ENCODE measurements around the gene ATP6V0A4.
"Not testable (repeated sequence)": the region's sequence is repeated elsewhere in the genome, so short reads cannot be mapped to it uniquely, and the experiment has no call there.

Gene ATP6V0A4

DNA sequence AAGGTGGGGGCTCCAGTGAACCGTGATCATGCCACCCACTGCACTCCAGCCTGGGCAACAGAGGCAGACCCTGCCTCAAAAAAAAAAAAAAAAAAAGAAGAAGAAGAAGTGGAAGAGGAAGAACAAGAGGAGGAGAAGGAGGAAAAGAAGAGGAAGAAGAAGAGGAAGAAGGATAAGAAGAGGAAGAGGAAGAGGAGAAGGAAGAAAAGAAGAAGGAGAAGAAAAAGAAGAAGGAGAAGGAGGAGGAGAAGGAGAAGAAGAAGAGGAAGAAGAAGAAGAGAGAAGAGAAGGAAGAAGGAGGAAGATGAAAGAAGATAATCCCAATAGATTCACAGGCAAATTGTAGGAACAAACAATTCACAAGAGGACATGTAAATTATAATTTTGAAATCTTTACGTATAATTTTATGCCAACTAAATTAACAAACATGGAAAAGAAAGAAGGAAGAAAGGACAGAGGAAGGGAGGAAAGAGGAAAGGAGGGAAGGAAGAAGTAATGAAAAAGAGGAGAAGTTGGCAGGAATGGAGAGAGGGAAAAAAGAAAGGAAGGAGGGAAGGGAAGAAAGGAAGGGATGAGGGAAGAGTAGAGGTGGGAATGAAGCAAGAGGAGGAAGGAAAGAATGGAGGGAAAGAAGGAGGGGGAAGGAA lies 100.3 kb downstream of the ATP6V0A4 start:
- DNase-seq, result no peak

DNA sequence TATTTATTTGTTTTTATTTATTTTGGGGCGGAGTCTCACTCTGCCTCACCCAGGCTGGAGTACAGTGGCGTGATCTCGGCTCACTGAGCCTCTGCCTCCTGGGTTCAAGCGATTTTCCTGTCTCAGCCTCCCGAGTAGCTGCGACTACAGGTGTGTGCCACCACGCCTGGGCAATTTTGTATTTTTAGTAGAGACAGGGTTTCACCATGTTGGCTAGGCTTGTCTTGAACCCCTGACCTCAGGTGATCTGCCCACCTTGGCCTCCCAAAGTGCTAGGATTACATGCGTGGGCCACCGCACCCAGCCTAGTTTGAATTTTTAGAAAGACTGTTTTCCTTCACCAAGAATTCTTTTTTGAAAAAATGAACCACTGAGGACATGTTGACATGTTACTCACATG lies 102.2 kb downstream of the ATP6V0A4 start:
- not testable (repeated sequence) for DNase-seq

DNA sequence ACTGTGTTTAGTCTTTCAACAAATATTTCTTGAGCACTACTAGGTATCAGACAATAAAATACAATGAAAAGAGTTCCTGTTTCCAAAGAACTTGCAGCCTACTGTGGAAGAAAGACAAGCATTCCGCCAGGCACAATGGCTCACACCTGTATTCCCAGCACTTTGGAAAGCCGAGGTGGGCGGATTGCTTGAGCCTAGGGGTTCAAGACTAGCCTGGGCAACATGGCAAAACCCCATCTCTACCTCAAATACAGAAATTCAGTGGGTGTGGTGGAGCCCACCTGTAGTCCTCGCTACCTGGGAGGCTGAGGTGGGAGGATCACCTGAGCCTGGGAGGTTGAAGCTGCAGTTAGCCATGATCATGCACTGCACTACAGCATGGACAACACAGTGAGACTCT lies 102.9 kb downstream of the ATP6V0A4 start:
- DNase-seq, result no peak

DNA sequence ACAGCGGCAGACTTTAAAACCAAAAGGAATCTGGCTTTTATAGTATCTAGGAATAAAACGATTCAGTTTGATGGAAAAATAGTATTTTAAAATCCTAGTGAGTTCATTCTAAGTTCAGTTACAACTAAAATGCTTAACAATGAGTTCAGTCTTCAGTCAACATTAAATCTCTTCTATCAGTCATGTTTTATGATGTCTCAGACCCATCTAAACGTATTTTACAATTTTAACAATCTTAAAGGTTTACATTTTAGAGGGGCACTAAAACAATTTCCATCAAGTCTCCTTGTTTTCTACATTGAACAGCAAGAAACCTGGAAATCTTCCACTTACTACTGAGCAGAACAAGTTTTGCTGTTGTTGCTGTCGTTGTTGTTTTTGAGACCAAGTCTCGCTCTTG lies 106.8 kb downstream of the ATP6V0A4 start:
- no peak for DNase-seq

DNA sequence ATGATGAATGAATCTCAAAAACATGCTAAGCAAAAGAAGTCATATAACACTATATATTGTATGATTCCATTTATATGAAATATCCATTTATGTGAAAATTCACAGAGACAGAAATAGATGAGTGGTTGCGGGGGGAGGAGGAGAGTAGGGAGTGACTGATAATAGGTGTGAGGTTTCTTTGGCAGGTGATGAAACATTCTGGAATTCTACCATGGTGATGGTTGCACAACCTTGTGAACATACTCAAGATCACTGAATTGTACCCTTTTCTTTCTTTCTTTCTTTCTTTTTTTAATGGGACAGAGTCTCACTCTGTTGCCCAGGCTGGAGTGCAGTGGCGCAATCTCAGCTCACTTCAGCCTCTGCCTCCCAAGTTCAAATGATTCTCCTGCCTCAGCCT lies 107.5 kb downstream of the ATP6V0A4 start:
- no peak for DNase-seq

DNA sequence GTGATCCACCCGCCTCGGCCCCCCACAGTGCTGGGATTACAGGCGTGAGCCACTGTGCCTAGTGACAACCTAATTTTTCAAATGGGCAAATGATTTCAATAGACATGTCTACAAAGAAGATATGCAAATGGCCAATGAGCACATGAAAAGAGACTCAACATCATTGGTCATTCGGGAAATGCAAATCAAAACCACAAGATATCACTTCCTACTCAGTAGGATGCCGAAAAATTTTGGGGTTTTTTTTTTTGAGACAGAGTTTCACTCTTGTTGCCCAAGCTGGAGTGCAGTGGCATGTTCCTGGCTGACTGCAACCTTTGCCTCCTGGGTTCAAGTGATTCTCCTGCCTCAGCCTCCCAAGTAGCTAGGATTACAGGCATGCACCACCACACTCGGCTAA lies 110.0 kb downstream of the ATP6V0A4 start:
- DNase-seq, result not testable (repeated sequence)

DNA sequence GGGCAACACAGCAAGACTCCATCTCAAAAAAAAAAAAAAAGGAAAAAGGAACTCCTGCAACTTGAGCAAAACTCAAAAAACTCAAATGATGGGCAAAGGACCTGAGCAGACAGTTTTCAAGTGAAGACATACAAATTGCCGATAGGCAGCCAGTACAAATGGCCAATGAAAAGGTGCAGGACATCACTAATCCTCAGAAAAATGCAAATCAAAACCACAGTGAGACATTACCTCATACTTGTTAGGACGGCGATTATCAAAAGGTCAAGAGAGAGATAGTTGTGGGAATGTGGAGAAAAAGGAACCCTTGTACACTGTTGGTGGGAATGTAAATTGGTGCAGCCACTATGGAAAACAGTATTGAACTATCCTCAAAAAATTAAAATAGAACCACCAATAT lies 113.7 kb downstream of the ATP6V0A4 start:
- DNase-seq, result no peak

DNA sequence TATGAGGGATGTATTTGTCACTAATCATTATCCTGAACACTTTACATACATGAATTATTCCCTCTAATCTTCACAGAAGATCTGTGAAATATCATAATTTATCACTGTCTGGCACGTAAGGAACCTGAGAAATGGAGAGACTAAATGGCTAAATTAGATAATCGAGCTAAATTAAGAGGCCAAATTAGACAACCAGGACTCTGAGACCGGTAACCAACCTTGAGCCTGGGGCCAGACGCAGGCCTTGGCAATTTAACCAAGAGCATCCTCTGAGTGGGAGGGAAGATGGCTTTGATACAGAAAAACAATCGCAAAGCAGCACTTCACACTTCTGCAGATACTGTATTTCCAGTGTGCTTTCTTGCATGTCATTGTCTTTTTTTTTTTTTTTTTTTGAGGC lies 118.2 kb downstream of the ATP6V0A4 start:
- DNase-seq, result no peak

DNA sequence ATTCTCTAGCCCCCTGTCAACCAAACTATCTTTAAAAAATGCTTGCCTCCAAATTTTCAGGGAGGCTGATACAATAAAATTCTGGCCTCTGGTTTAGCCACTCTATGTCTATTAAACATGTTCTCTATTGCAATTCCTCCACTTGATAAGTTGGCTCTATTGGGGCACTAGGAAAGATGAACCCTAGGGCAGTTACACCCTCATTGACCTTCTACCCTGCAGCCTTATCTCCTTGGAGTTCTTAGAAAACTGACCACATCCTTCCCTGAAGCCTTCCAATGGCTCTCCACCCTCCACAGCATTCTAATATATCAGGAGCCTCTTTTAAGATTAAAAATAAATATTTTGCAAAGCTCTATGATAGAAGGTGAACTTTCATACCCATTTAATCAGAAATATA lies 127.4 kb downstream of the ATP6V0A4 start:
- DNase-seq, result no peak

DNA sequence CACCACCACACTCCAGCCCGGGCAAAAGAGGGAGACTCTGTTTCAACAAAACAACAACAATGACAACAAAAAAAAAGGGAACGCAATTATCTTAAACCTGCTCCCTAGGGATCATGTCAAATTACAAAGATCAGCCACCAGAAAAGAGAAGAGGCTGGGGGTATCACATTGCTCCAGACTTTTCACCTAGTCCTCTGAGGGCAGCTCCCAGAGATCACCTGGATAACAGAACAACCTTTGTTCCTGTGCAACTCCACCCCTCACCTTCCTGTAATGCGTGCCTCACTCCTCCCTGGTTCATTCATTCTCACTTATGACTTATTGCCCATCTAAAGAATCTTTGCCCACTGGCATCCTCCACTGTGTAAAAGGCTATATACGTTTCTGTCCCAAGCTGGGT lies 128.6 kb downstream of the ATP6V0A4 start:
- no peak for DNase-seq

DNA sequence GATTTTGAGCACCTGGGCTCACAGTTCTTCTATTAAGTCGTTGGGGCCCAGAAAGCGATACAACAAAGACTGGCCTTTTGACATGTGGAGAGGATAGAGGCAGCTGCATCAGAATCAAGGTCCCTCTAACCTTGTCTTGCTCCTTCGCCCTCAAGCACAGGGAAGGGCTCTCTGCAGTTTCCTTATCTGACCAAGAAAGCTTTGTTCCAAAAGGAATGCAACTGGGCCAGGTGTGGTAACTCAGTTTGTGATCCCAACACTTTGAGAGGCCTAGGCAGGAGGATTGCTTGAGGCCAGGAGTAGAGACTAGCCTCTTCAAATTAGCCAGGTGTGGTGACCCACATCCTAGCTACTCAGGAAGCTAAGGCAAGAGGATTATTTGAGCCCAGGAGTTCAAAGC lies 129.1 kb downstream of the ATP6V0A4 start:
- no peak for DNase-seq

DNA sequence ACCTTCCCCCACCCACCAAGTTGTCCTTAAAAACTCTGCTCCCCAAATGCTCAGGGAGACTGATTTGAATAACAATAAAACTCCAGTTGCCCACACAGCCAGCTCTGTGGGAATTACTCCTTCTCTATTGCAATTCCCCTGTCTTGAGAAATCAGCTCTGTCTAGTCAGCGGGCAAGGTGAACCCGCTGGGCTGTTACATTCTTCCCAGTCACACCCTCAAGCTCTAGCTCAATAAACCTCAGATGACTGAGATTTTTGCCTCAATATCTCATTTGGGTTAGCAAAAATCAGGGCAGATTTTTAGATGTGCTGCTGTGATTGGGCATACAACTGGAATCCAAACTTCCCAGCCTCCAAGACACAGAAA lies 129.8 kb downstream of the ATP6V0A4 start:
- DNase-seq, result no peak

DNA sequence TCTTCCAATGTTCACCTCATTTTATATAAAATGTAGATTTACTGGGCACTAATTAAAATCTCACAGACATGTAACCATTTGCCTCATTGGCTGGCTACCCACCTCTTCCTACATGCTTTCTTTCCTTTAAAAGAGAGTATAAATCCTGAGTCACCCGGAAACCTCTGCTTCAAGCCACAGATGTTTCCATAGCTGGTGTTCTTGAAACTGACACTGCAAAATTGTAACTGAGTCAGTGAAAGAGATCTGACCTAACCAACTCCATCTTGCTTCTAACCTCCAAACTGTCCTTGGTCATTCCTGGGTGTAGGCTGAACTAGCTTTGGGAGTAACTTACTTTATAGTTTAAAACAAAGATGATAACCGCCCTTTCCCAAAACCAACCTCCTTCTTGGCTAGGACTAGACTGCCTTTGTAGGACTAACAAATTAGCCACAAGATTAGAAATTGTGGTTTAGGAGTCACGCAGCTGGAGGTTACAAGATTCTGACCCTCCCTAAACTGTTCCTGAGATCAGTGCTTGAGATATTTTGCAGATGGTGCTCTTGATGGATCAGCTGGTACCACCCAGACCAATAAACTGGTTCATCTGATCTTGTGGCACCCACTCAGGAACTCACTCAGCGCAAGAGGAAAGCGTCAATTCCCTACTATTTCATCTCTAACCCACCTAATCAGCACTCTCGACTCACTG lies 130.3 kb downstream of the ATP6V0A4 start:
- DNase-seq, result no peak

DNA sequence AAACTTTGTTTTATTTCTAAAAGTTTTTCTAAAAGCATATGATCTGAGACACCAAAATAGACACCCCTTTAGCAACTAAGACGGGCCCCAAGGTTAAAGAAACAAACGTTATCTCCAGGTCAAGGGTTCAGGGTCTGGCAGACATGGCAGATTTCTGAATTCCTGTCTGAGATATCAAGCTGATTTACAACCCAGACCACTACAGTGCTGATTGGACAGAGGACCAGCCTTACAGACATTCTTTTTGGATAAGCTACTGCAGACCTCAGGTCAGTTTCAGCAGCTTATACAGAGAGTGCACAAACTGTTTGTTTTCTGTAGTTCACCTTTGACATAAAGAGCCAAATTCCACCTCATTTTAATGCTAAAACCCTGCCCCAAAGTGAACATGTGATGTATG lies 131.6 kb downstream of the ATP6V0A4 start:
- no peak for DNase-seq

DNA sequence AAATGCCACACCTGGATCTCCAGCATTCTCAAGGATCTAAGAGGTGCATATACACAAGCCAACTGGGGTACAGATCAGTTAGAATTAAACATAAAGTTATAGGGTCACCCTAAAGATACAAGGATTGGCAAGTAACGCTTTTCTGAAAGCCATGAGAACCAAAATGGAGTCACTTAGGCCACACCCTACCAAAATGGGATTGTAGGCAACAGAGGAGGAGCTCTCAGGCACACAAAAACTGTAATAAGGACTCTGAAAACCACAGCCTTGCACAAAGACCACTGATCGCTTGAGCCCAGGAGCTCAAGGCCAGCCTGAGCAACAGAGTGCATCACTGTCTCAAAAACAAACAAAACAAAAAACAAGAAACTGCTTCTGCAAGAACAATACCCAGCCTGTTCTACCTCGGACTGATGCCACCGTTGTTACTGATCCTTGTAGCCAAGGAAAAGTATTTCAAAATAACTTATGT lies 132.3 kb downstream of the ATP6V0A4 start:
- DNase-seq, result no peak

DNA sequence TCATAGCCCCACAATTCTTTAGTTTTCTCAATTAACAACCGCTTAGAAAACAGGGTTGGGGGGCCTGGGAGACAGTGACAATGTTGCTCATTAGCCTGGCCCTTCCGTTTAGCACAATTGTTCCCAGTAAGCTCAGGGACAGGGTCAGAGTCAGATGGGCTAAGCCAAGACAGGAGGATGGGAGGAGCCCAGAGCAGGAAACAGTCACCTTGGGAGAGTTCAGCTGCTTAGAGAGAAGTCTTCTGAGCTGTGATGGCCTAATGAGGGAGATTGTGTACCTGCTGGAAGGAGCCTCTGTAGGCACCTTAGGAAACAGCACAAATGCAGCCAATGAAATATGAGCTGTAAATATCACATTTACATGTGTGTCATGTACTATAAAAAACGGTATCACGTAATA lies 132.7 kb downstream of the ATP6V0A4 start:
- DNase-seq, result no peak

DNA sequence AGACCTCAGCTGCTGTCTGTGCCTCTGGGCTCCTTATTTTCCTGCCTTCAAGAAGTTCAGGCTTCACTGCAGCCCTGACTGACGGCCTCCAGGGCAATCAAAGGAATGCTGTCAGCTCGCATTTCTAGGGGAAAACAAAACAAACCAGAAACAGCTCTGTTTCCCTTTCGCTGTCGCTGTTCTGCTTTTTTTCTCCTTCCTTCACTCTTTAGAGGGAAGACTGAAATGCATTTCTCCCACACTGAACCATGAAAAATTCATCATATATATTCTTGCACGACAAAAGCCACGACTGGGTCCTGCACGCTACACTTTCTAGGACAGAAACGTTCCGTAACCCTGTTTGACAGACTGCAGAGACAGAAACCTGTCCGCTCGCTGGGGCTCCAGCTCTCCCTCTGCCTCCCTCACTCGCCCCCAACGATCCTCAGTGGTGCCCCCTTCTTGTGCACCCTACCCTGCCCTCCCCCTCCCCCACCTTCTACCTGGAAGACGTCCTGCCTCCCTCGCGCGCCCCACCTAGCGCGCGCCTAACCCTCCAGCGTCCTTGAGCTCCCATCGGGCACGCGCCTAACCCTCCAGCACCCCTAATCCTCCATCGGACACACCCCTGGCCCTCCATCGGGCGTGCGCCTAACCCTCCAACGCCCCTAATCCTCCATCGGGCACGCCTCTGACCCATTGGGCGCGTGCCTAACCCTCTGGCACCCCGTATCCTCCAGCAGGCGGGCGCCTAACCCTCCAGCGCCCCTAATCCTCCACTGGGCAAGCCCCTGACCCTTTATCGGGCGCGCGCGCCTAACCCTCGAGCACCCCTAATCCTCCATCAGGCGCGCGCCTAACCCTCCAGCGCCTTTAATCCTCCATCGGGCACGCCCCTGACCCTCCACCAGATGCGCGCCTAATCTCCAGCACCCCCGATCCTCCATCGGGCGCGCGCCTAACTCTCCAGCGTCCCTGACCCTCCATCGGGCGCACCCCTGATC lies 134.0 kb downstream of the ATP6V0A4 start:
- no peak for DNase-seq

DNA sequence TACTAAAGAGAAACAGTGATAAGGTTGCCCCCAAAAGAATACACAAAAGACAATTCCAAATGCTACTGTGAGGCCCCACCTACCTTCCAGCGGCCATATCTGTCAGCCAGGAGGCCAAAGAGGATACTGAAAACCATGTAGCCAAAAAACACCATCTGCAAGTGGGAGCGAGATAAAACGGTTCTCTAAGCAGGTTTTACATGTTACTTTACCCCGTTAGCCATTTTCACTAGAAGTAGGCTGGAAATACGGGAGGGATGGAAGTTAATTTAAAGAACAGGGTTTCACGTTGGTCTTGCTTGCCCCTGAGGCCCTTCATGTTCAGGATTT lies 135.0 kb downstream of the ATP6V0A4 start:
- no peak for DNase-seq

DNA sequence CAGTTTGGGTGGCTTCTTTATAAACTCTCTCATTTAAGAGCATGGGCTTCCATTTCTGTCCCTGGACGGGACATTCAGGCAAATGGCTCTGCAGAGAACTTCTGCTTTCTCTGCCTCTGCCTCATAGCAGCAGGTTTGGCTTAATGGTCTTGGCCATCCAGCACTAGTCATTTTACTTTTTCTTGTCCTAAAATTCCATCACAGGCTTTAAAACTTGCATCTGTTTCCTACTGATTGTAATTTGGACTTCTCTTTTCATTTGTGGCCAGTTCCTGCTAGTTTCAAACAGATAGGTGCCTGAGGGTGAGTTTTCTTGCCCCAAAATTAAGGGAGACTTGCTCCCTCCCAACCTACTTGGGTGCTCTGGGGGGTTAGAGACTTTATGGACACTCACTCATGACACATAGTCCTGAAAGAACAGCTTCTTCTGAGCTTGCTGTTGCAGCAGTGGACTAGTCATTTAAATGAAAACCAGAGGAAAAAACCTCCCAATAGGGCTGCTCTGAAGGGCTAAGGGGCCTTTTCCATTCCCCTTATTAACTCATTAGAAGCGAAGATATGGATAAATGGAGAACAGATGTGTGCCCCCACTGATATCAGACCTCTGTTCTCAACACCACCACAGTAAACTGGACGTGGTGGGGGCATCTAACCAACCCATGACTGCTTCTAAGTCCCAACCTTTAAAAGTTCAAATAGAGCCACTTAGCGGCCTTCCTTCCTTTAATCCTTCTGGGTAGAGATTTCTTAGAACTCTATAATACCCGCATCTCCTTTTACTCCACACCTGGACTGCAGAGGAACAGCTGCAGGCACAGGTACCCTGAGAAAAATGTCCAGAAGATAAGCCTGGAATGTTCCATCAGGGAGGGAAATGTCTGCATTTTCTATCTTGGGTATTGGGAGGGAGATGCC lies 135.7 kb downstream of the ATP6V0A4 start:
- no peak for DNase-seq

DNA sequence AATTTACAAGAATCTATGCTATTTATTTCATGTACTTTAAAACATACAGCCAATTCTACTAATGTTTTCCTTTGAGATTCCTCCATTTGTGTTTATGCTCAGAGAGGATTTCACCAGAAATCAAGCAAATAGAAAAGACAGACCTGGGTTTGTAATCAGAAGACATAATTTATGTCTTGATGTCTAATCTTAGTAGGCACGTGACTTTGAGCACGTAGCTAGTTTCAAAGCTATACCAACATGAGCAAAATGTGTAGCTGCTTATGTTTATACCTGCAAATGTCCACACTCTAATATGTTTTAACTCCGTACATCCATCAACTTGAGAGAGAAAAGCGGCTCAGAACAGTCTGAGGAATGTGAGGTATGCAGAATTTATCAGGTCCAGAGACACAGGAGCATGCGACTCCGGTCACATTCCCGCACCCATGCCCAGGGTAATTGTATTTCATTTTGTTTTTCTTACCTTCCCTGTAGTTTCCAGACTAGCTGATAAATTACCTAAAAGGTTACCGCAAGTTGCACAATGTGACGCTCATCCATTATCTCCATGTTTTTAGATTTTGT lies 136.8 kb downstream of the ATP6V0A4 start:
- no peak for DNase-seq

DNA sequence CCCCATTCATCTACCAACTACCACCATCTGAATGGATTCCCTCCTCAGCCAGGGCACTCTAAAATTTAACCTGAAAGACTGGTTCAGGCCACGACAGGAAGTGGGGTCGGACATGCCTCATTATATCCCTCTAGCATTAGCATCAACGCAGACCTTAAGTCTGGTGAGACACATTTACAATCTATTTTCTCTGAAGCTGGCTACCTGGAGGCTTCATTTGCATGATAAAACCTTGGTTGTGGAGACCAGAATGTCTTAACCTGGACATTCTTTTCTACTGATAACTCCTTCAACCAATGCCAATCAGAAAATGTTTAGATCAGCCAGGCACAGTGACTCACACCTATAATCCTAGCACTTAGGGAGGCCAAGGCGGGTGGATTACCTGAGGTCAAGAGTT lies 139.1 kb downstream of the ATP6V0A4 start:
- DNase-seq, result no peak

DNA sequence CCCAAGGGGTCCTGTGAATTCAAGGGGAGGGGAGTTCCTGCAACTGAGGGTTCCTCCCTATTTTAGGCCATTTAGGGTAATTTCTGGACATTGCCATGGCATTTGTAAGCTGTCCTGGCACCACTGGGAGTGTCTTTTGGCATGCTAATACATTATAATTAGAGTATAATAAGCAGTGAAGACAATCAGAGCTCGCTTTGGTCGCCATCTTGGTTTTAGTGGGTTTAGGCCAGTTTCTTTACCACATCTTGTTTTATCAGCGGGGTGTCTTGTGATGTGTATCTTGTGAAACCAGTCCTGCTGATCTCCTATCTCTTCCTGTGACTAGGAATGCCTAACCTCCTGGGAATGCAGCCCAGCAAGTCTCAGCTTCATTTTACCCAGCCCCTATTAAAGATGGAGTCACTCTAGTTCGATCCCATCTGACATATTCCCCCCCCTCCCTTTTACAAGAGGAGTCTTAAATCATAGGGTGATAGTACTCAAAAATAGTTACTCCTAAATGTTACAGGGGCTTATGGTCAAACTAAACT lies 140.1 kb downstream of the ATP6V0A4 start:
- no peak for DNase-seq
